K562 (cell line): ENCODE measurements around the gene DTNBP1. TPM values are rescaled to one million over a fixed set of nuclear protein-coding genes. Genes with fewer than 3 reads are reported as not detected.

Source experiments
- ATAC-seq: fragments of 200-7000 bp; cut with Tn5 transposase; 3 replicates; pipeline ENCODE4 v1.9.1; 2020; ENCODE audit warnings: moderate library complexity
- BruUV-seq: library from RNA; stranded (reverse); fragments of 400-500 nt; replicated peaks from 2 replicates; lab custom pipeline; 2021; lab: Mats Ljungman, UMichigan
- CTCF ChIA-PET: fragments of 300-600 bp; formaldehyde crosslinking; extraction: SDS; loops from one replicate; lab custom pipeline; 2021; ENCODE audit warnings: low intra/inter-chr PET ratio; lab: Yijun Ruan, JAX
- POLR2A ChIA-PET: fragments of 300-600, 350-650 bp; sonication (Branson Sonifier 250); formaldehyde crosslinking; extraction: SDS; loops from one replicate; lab custom pipeline; 2021; ENCODE audit warnings: antibody characterized with exemption, inconsistent platforms; lab: Yijun Ruan, JAX
- DNase-seq, 4 experiments: peaks; one replicate each; pipeline versions ENCODE4 v3.0.0 to v3.0.0-alpha.2; 2011 to 2018; ENCODE audit warnings: low spot score in 3 of 4, mixed read lengths in 3 of 4; ENCODE audit errors: extremely low read depth in 1 of 4
- FAIRE-seq: peaks from 2 replicates; lab custom pipeline; 2011; peaks lifted over from hg19 to GRCh38; lab: Jason Lieb, UNC
- H2AFZ ChIP-seq: 2 replicates; pipeline ENCODE4 v1.6.0; 2011; ENCODE audit warnings: low read depth, low read length, control low read depth, inconsistent platforms
- H3K27ac ChIP-seq: fragments of 200-600 bp; 3 replicates; pipeline ENCODE4 v1.8.0; 2011; ENCODE audit warnings: low read depth, mild to moderate bottlenecking, control low read depth, inconsistent platforms, low read length, moderate library complexity, mixed read lengths; ENCODE audit errors: extremely low read depth
- H3K27me3 ChIP-seq, 2 experiments: fragments of 300-600 bp in 1 of 2; 2 replicates in 1 of 2; 3 replicates in 1 of 2; pipeline versions ENCODE4 v1.6.0 to v1.8.0; 2011; ENCODE audit warnings: inconsistent platforms in 2 of 2, low read length in 2 of 2, mild to moderate bottlenecking in 1 of 2, mixed read lengths in 1 of 2, moderate library complexity in 1 of 2; ENCODE audit not compliant: control insufficient read depth in 2 of 2, insufficient read depth in 2 of 2
- H3K36me3 ChIP-seq: fragments of 300-600 bp; 3 replicates; pipeline ENCODE4 v1.8.0; 2011; ENCODE audit warnings: mild to moderate bottlenecking, low read length, inconsistent platforms; ENCODE audit not compliant: control insufficient read depth, insufficient read depth
- H3K4me1 ChIP-seq, 2 experiments: fragments of 200-600 bp in 1 of 2; replicated peaks in 1 of 2; 2 replicates in 1 of 2; 3 replicates in 1 of 2; pipeline versions ENCODE4 v1.5.1 to v1.8.0; 2011; ENCODE audit warnings: inconsistent platforms in 2 of 2, low read length in 2 of 2, mild to moderate bottlenecking in 1 of 2, mixed read lengths in 1 of 2, moderate library complexity in 1 of 2; ENCODE audit not compliant: control insufficient read depth in 2 of 2, insufficient read depth in 2 of 2
- H3K4me2 ChIP-seq: 2 replicates; pipeline ENCODE4 v1.6.1; 2011; ENCODE audit warnings: low read length, control low read depth, inconsistent platforms, mixed read lengths; ENCODE audit not compliant: insufficient read depth
- H3K4me3 ChIP-seq: fragments of 200-600 bp; sonication (generic), shearing (Covaris generic); 2 replicates; pipeline ENCODE4 v1.5.1; 2016; ENCODE audit warnings: control low read depth, inconsistent platforms
- H3K79me2 ChIP-seq: fragments of 200-600 bp; 3 replicates; pipeline ENCODE4 v1.8.0; 2011; ENCODE audit warnings: low read length, inconsistent platforms; ENCODE audit not compliant: control insufficient read depth, insufficient read depth
- H3K9ac ChIP-seq, 2 experiments: 2 replicates each; pipeline versions ENCODE4 v1.6.0 to v1.6.1; 2011; ENCODE audit warnings: low read depth in 2 of 2, low read length in 2 of 2, control low read depth in 1 of 2, inconsistent platforms in 1 of 2, mild to moderate bottlenecking in 1 of 2, mixed read lengths in 1 of 2; ENCODE audit not compliant: insufficient read depth in 1 of 2
- H3K9me1 ChIP-seq: one replicate; pipeline ENCODE4 v1.6.0; 2011; ENCODE audit warnings: inconsistent platforms, mild to moderate bottlenecking, low read length, moderate library complexity; ENCODE audit not compliant: control insufficient read depth, insufficient read depth
- H3K9me3 ChIP-seq: replicated peaks from 2 replicates; pipeline ENCODE4 v1.5.1; 2011; ENCODE audit warnings: low read depth, low read length, inconsistent platforms; ENCODE audit not compliant: control insufficient read depth, insufficient read depth
- H4K20me1 ChIP-seq: replicated peaks from 2 replicates; pipeline ENCODE4 v1.6.1; 2011; ENCODE audit warnings: low read length, inconsistent platforms, mixed read lengths; ENCODE audit not compliant: control insufficient read depth, insufficient read depth
- KDM5B ChIP-seq: fragments of 200-600 bp; sonication (generic); IDR thresholded peaks from 2 replicates; pipeline ENCODE4 v1.6.1; 2012; ENCODE audit warnings: low read depth, mild to moderate bottlenecking, moderate library complexity, low read length, control low read depth, inconsistent platforms; ENCODE audit not compliant: insufficient replicate concordance
- POLR2AphosphoS2 ChIP-seq: IDR thresholded peaks from 2 replicates; pipeline ENCODE4 v1.6.1; 2012; ENCODE audit warnings: low read length, improper control_type of control experiment
- SIN3B ChIP-seq: fragments of 450-650 bp; IDR thresholded peaks from 2 replicates; pipeline ENCODE4 v1.6.1; 2017; ENCODE audit warnings: low read depth, mild to moderate bottlenecking, moderate library complexity
- SMARCC2 ChIP-seq: fragments of 450-650 bp; IDR thresholded peaks from 2 replicates; pipeline ENCODE4 v1.6.1; 2017; ENCODE audit warnings: antibody characterized with exemption, moderate library complexity, mild to moderate bottlenecking, low read depth
- SPI1 ChIP-seq: IDR thresholded peaks from 2 replicates; pipeline ENCODE4 v1.6.1; 2011; ENCODE audit warnings: low read depth, low read length, control low read depth, borderline replicate concordance
- WGBS: fragments of 100-300 bp; shearing (Covaris generic); methylation state at CpG from one replicate; pipeline ENCODE4 v1.1.6; 2016; ENCODE audit warnings: low coverage, mixed read lengths; ENCODE audit not compliant: insufficient coverage; ENCODE audit errors: missing lambda C conversion rate; 5-methylcytosine and 5-hydroxymethylcytosine counted together
- in situ Hi-C: fragments of 300-500 bp; cut with MboI; formaldehyde crosslinking; loops from 4 replicates; pipeline ENCODE4 v1.15.0; 2018; ENCODE audit warnings: inconsistent platforms, mixed read lengths
- intact Hi-C: fragments of 100-400 bp; cut with micrococcal nuclease; formaldehyde crosslinking; loops from 2 replicates; pipeline ENCODE4 v1.14.2; 2022
- polyA plus RNA-seq, 8 experiments: library from polyadenylated mRNA; depleted of rRNA in 4 of 8; stranded (reverse) in 5 of 8; unstranded in 3 of 8; fragments of >200 nt; fragmentation: Nextera tagmentation in 2 of 8; fragmentation: Illumina TruSeq in 1 of 8; extraction: Ambion mirVana in 2 of 8; extraction: Trizol in 1 of 8; gene quantifications; 2 replicates each; pipeline versions ENCODE4 v1.2.1 to v1.2.3, GENCODE V29; 2011 to 2014; ENCODE audit warnings: inconsistent platforms in 1 of 8, missing spikeins in 1 of 8
- total RNA-seq, 7 experiments: library from RNA; depleted of rRNA in 6 of 7; stranded (reverse); fragments of >200 nt in 6 of 7; fragmentation: Illumina TruSeq in 2 of 7; extraction: Trizol in 2 of 7; gene quantifications; 2 replicates each; pipeline versions ENCODE4 v1.2.1 to v1.2.3, GENCODE V29; 2011 to 2021; ENCODE audit warnings: low replicate concordance in 1 of 7

Gene DTNBP1
- total and polyA plus RNA-seq, 9 of the 15 experiments (the other 6 are each of a cell fraction or from before 2014, with no cell fraction given): 16.7 to 54.5 (median 21.4) TPM

DNA sequence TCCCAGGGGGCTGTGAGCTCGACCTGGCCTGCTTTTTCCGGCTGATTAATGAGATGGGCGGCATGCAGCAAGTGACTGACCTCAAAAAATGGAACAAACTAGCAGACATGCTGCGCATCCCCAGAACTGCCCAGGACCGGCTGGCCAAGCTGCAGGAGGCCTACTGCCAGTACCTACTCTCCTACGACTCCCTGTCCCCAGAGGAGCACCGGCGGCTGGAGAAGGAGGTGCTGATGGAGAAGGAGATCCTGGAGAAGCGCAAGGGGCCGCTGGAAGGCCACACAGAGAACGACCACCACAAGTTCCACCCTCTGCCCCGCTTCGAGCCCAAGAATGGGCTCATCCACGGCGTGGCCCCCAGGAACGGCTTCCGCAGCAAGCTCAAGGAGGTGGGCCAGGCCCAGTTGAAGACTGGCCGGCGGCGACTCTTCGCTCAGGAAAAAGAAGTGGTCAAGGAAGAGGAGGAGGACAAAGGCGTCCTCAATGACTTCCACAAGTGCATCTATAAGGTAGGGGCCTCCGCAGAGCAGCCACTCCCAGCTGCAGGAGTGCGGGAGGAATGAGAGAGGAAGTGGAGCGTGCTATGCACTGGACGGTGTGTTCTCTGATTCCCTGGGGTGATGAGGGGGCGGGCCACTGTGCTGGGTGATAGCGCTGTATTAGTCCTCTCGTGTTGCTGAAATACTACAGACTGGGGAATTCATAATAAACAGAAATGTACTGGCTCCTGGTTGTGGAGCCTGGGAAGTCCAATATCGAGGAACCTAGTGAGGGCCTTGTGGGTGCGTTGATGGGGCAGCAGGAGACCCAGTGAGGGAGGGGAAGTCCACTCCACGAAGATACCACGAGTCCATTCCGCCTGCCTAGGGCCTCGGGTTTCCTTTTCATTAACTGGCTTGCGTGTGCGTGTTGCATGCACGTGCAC lies 161.7 kb downstream of the DTNBP1 start:
- in situ Hi-C loops: no loop called here
- 88% methylated on average over 35 of the region's 38 CpGs for WGBS

More for the DNA sequence above, 161.7 kb downstream of the DTNBP1 start:
- H3K9me3 ChIP-seq: no peaks in the 10 kb centered on the region
- H4K20me1 ChIP-seq: no peaks in the 10 kb centered on the region
- no TSS peak for BruUV-seq
- H3K27me3 ChIP-seq: no peaks in the 10 kb centered on the region
- POLR2A ChIA-PET: interaction anchor here (0.6 to 1.0 kb wide), 2 partner anchors 53 to 171 kb away, joined by 3 to 4 read pairs; no protein-coding TSS in a partner anchor
- intact Hi-C loops: no loop called here
- FAIRE-seq: no peak
- no peak for ATAC-seq
- DNase-seq: no peak
- no peak overlapping the region for H3K27ac ChIP-seq
- H3K9me1 ChIP-seq: no peaks in the 10 kb centered on the region
- H2AFZ ChIP-seq: no peak overlapping the region
- H3K9ac ChIP-seq: no peak overlapping the region; a peak in 2 of 4 replicates
- H3K4me1 ChIP-seq: peaks cover 0 to 8% of the 10 kb centered on the region in 2 experiments; a peak in 3 of 5 replicates
- no peaks in the 10 kb centered on the region for H3K79me2 ChIP-seq
- CTCF ChIA-PET: no interaction called here
- no peak overlapping the region for H3K4me3 ChIP-seq
- TF ChIP-seq KDM5B (no peak), SMARCC2 (no peak), SPI1 (peak; percentile 34; the same call in 1 of the 2 replicates), SIN3B (no peak), POLR2AphosphoS2 (0 out of 2 replicates have a peak, but pooled peaks have one; percentile 22)
- TF ChIP-seq, all 486 proteins: peak for 2
- Histone ChIP-seq H3K36me3 (peaks cover 80% of the 10 kb centered on the region), H3K4me2 (no peak overlapping the region)
